Kidney epithelial cell (primary cell): ENCODE data around the gene HOXD12. TPM values are rescaled to one million over a fixed set of nuclear protein-coding genes. Genes with fewer than 3 reads are reported as not detected.

ENCODE experiments used
- DNase-seq: peaks from one replicate; pipeline ENCODE4 v3.0.0-alpha.2; 2010; ENCODE audit warnings: low read depth
- H3K27me3 ChIP-seq: 2 replicates; pipeline ENCODE4 v1.6.0; 2011; ENCODE audit warnings: low read length; ENCODE audit not compliant: control insufficient read depth, insufficient read depth
- H3K36me3 ChIP-seq: 2 replicates; pipeline ENCODE4 v1.5.1; 2011; ENCODE audit warnings: low read length; ENCODE audit not compliant: control insufficient read depth, insufficient read depth
- H3K4me3 ChIP-seq: 2 replicates; pipeline ENCODE4 v1.5.1; 2011; ENCODE audit warnings: low read depth, mild to moderate bottlenecking, control low read depth, low read length
- CTCF ChIP-seq: IDR thresholded peaks from 2 replicates; pipeline ENCODE4 v1.5.1; 2011; ENCODE audit warnings: mild to moderate bottlenecking, moderate library complexity, low read length, control low read depth, inconsistent platforms; ENCODE audit not compliant: insufficient read depth, poor library complexity, severe bottlenecking
- total RNA-seq: library from RNA; depleted of rRNA; stranded (reverse); fragments of >200 nt; gene quantifications from 2 replicates; pipeline ENCODE4 v1.2.3, GENCODE V29; 2015

HOXD12 gene
- total RNA-seq, 1 donor from 2014 or later = not detected

- H3K36me3 ChIP-seq = peaks cover 3% of the 10 kb centered on the region
- no peak for TF ChIP-seq CTCF
- no peak for DNase-seq
- H3K27me3 ChIP-seq = no peaks in the 10 kb centered on the region
- peak overlapping the region; percentile 59 for H3K4me3 ChIP-seq
These were observed 51.2 kb downstream of the HOXD12 start for GRCh38 chr2:176150584-176151441.

DNA sequence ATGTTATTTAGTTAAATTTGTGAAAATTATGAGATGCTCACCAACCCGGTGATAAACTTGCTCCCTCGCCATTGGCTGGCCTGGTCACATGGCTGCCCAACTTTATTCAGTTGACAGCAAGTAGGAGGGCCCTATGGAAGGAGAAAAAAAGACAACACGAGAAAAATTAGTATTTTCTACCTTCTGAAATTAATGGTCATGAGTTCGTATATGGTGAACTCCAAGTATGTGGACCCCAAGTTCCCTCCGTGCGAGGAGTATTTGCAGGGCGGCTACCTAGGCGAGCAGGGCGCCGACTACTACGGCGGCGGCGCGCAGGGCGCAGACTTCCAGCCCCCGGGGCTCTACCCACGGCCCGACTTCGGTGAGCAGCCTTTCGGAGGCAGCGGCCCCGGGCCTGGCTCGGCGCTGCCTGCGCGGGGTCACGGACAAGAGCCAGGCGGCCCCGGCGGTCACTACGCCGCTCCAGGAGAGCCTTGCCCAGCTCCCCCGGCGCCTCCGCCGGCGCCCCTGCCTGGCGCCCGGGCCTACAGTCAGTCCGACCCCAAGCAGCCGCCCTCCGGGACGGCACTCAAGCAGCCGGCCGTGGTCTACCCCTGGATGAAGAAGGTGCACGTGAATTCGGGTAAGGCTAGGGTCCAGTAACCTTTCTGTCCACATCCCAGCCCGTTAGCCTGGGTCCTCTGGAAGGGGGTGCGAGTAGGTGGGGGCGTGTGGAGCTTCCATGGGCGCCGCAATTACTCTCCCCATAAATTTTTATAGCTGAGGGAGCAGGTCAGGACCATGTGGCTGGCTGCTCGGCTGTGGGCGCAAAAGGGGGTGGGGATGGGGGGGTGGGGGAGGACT is 52.1 kb downstream of the HOXD12 start, which contains the start of gene HOXD4:
HOXD4 (plus strand) TSS at position 109 of the 846 bp plus-strand sequence; CDS start at position 193, 84 bp downstream.
- no peak for DNase-seq
- peak within 1 kb of the TSS; percentile 59 for H3K4me3 ChIP-seq
- TF ChIP-seq CTCF = no peak
- no peaks in the 10 kb centered on the region for H3K27me3 ChIP-seq
- peaks cover 3% of the 10 kb centered on the region for H3K36me3 ChIP-seq

Other genes starting within 250 kb of the HOXD12 start
- 14.5 and 15.1 TPM in 2 replicates for gene LNPK, start 97.5 kb upstream of the HOXD12 start, total RNA-seq
- gene EVX2, start 15.8 kb upstream of the HOXD12 start, total RNA-seq = not detected in 2 replicates
- not detected in 2 replicates for gene HOXD13, start 7.1 kb upstream of the HOXD12 start, total RNA-seq
- gene HOXD11, start 7.5 kb downstream of the HOXD12 start, total RNA-seq = 5.4 and 16.3 TPM in 2 replicates
- 5.1 and 5.6 TPM in 2 replicates for gene HOXD10, start 17.0 kb downstream of the HOXD12 start, total RNA-seq
- gene HOXD9, start 22.9 kb downstream of the HOXD12 start, total RNA-seq = 11.6 and 12.2 TPM in 2 replicates
- gene HOXD8, start 29.9 kb downstream of the HOXD12 start, total RNA-seq = 18.1 and 22.5 TPM in 2 replicates
- gene HOXD4, start 51.8 kb downstream of the HOXD12 start, total RNA-seq = 5.4 and 13.8 TPM in 2 replicates
- gene HOXD3, start 57.5 kb downstream of the HOXD12 start, total RNA-seq = 5.4 and 9.2 TPM in 2 replicates
- 9.8 and 11.1 TPM in 2 replicates for gene HOXD1, start 88.9 kb downstream of the HOXD12 start, total RNA-seq
- 60.3 and 62.8 TPM in 2 replicates for gene MTX2, start 169.6 kb downstream of the HOXD12 start, total RNA-seq